C4-2B (cell line): ENCODE data around the gene LARP4B.

Source experiments
- ZFX ChIP-seq: fragments of 450-650 bp; IDR thresholded peaks from 2 replicates; pipeline ENCODE4 v1.6.1; 2017
- TF ChIP-seq, protein P1 (sequence below): fragments of 450-650 bp; conservative IDR thresholded peaks from 2 replicates; pipeline ENCODE4 v1.5.1; 2017; ENCODE audit warnings: mild to moderate bottlenecking

DNA sequence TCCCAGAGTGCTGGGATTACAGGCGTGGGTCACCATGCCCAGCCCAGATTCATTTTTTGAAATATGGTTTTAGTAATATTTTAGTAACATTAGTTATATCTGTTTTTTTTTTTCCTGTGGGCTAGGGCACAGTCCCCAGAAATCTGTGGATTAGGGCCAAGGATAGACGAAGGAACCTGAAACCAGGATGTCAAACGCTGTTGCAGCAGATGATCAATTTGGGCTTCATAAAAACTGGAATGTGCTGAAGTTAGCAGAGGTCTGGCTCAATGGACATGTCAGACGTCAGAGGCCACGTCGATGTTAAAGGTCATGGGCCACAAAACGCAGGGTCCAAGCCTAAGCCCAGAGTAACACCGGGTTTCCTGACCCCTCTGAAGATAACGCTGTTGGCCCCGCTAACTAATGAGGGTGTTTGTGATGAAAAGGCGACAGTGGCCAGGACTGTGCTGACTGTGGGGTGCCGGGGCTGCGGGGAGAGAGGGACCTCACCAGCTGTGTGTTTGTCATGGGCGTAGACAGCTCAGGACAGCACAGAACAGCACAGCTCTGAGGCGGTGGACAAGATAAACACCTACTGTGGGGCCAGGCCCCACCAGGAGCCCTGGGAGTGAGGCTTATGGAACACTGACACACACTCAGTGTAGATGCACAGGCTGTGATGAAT lies 32.9 kb upstream of the LARP4B start:
- TF ChIP-seq, protein P1, sequence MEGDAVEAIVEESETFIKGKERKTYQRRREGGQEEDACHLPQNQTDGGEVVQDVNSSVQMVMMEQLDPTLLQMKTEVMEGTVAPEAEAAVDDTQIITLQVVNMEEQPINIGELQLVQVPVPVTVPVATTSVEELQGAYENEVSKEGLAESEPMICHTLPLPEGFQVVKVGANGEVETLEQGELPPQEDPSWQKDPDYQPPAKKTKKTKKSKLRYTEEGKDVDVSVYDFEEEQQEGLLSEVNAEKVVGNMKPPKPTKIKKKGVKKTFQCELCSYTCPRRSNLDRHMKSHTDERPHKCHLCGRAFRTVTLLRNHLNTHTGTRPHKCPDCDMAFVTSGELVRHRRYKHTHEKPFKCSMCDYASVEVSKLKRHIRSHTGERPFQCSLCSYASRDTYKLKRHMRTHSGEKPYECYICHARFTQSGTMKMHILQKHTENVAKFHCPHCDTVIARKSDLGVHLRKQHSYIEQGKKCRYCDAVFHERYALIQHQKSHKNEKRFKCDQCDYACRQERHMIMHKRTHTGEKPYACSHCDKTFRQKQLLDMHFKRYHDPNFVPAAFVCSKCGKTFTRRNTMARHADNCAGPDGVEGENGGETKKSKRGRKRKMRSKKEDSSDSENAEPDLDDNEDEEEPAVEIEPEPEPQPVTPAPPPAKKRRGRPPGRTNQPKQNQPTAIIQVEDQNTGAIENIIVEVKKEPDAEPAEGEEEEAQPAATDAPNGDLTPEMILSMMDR: no peak
- no peak for TF ChIP-seq ZFX
